GM12878 (cell line): ENCODE results near the gene TMPRSS2. TPM values are rescaled to one million over a fixed set of nuclear protein-coding genes. Genes with fewer than 3 reads are reported as not detected.

Experiments
- ATAC-seq: fragments of 200-7000 bp; cut with Tn5 transposase; 3 replicates; pipeline ENCODE4 v1.9.1; 2020; ENCODE audit warnings: mild to moderate bottlenecking, moderate library complexity
- BruUV-seq: library from RNA; stranded (reverse); fragments of 400-500 nt; replicated peaks from 2 replicates; lab custom pipeline; 2021; lab: Mats Ljungman, UMichigan
- CTCF ChIA-PET: fragments of 300-600 bp; sonication (Branson Sonifier 250); formaldehyde crosslinking; extraction: SDS; loops from one replicate; lab custom pipeline; 2021; ENCODE audit warnings: inconsistent platforms; lab: Yijun Ruan, JAX
- POLR2A ChIA-PET: fragments of 350-600 bp; formaldehyde crosslinking; extraction: SDS; loops from one replicate; lab custom pipeline; 2021; ENCODE audit warnings: inconsistent platforms; lab: Charles Lee
- RAD21 ChIA-PET: fragments of 300-600 bp; sonication (Branson Sonifier 250); formaldehyde crosslinking; loops from one replicate; lab custom pipeline; 2023; ENCODE audit warnings: antibody characterized with exemption; ENCODE audit not compliant: unreplicated experiment; lab: Charles Lee
- SMC1A ChIA-PET: fragments of 300-600 bp; sonication (Branson Sonifier 250); formaldehyde crosslinking; loops from one replicate; lab custom pipeline; 2023; ENCODE audit not compliant: unreplicated experiment, uncharacterized antibody; lab: Charles Lee
- DNase-seq: peaks from one replicate; pipeline ENCODE4 v3.0.0-alpha.2; 2011; ENCODE audit warnings: low read depth, low spot score
- FAIRE-seq: peaks from 3 replicates; lab custom pipeline; 2011; peaks lifted over from hg19 to GRCh38; lab: Jason Lieb, UNC
- H2AFZ ChIP-seq: 2 replicates; pipeline ENCODE4 v1.6.0; 2011; ENCODE audit warnings: low read depth, low read length, control low read depth; ENCODE audit not compliant: control insufficient read depth
- H3K27ac ChIP-seq: 2 replicates; pipeline ENCODE4 v1.5.1; 2011; ENCODE audit warnings: control low read depth; ENCODE audit not compliant: control insufficient read depth, insufficient read depth
- H3K27me3 ChIP-seq, 2 experiments: replicated peaks in 1 of 2; 2 replicates each; pipeline versions ENCODE4 v1.6.0 to v1.6.1; 2011; ENCODE audit warnings: low read length in 1 of 2; ENCODE audit not compliant: control insufficient read depth in 2 of 2, insufficient read depth in 2 of 2
- H3K36me3 ChIP-seq, 2 experiments: 2 replicates each; pipeline ENCODE4 v1.5.1; 2011; ENCODE audit warnings: low read length in 1 of 2; ENCODE audit not compliant: control insufficient read depth in 2 of 2, insufficient read depth in 2 of 2
- H3K4me1 ChIP-seq: 2 replicates; pipeline ENCODE4 v1.6.1; 2011; ENCODE audit warnings: mild to moderate bottlenecking, low read length, moderate library complexity, mixed read lengths; ENCODE audit not compliant: control insufficient read depth, insufficient read depth
- H3K4me2 ChIP-seq: 2 replicates; pipeline ENCODE4 v1.6.0; 2011; ENCODE audit warnings: control low read depth; ENCODE audit not compliant: control insufficient read depth, insufficient read depth
- H3K4me3 ChIP-seq: fragments of 200-600 bp; sonication (generic); 2 replicates; pipeline ENCODE4 v1.5.1; 2016
- H3K79me2 ChIP-seq: 2 replicates; pipeline ENCODE4 v1.6.0; 2011; ENCODE audit warnings: low read length; ENCODE audit not compliant: control insufficient read depth, insufficient read depth
- H3K9ac ChIP-seq: 2 replicates; pipeline ENCODE4 v1.8.0; 2011; ENCODE audit warnings: low read length, control low read depth, mixed read lengths; ENCODE audit not compliant: control insufficient read depth, insufficient read depth
- H3K9me3 ChIP-seq: replicated peaks from 3 replicates; pipeline ENCODE4 v1.5.1; 2011; ENCODE audit warnings: mild to moderate bottlenecking, low read length; ENCODE audit not compliant: control insufficient read depth, insufficient read depth
- H4K20me1 ChIP-seq: 2 replicates; pipeline ENCODE4 v1.6.0; 2011; ENCODE audit not compliant: control insufficient read depth, insufficient read depth
- ATF3 ChIP-seq: IDR thresholded peaks from 2 replicates; pipeline ENCODE4 v1.6.1; 2011; ENCODE audit warnings: low read depth, mild to moderate bottlenecking, low read length, moderate library complexity, borderline replicate concordance; ENCODE audit errors: extremely low read depth
- CBFB ChIP-seq: IDR thresholded peaks from 2 replicates; pipeline ENCODE4 v1.6.1; 2016; ENCODE audit warnings: antibody characterized with exemption, low read depth
- CTCF ChIP-seq, 3 experiments: IDR thresholded peaks in 2 of 3; conservative IDR thresholded peaks in 1 of 3; 2 replicates each; pipeline ENCODE4 v1.5.1; 2011; ENCODE audit warnings: low read depth in 3 of 3, low read length in 3 of 3, mild to moderate bottlenecking in 3 of 3, control low read depth in 2 of 3, moderate library complexity in 2 of 3, inconsistent platforms in 1 of 3, mixed read lengths in 1 of 3; ENCODE audit not compliant: control insufficient read depth in 2 of 3, insufficient read depth in 1 of 3; ENCODE audit errors: extremely low read depth in 1 of 3
- EP300 ChIP-seq, 2 experiments: fragments of 150-350 bp in 1 of 2; IDR thresholded peaks; 2 replicates each; pipeline ENCODE4 v1.6.1; 2011 to 2012; ENCODE audit warnings: low read depth in 2 of 2, low read length in 2 of 2, borderline replicate concordance in 1 of 2, improper control_type of control experiment in 1 of 2, inconsistent platforms in 1 of 2; ENCODE audit not compliant: control insufficient read depth in 1 of 2
- IRF3 ChIP-seq: fragments of 450-650 bp; IDR thresholded peaks from 2 replicates; pipeline ENCODE4 v1.6.1; 2014; ENCODE audit warnings: mild to moderate bottlenecking
- MEF2A ChIP-seq: IDR thresholded peaks from 2 replicates; pipeline ENCODE4 v1.6.1; 2011; ENCODE audit warnings: low read depth, mild to moderate bottlenecking, low read length, moderate library complexity; ENCODE audit not compliant: insufficient read depth
- MEF2B ChIP-seq: fragments of 450-650 bp; IDR thresholded peaks from 2 replicates; pipeline ENCODE4 v1.6.1; 2018; ENCODE audit warnings: mild to moderate bottlenecking, moderate library complexity; ENCODE audit not compliant: partially characterized antibody, poor library complexity, severe bottlenecking
- NBN ChIP-seq: fragments of 450-650 bp; IDR thresholded peaks from 2 replicates; pipeline ENCODE4 v1.6.1; 2016
- NFXL1 ChIP-seq: fragments of 450-650 bp; IDR thresholded peaks from 2 replicates; pipeline ENCODE4 v1.6.1; 2017; ENCODE audit warnings: antibody characterized with exemption, mild to moderate bottlenecking, borderline replicate concordance
- PAX8 ChIP-seq: fragments of 450-650 bp; IDR thresholded peaks from 2 replicates; pipeline ENCODE4 v1.6.1; 2017; ENCODE audit warnings: mild to moderate bottlenecking, moderate library complexity
- PML ChIP-seq: IDR thresholded peaks from 2 replicates; pipeline ENCODE4 v1.6.1; 2012; ENCODE audit warnings: low read length, inconsistent platforms
- POLR2A ChIP-seq: IDR thresholded peaks from 2 replicates; pipeline ENCODE4 v1.6.1; 2011; ENCODE audit warnings: low read depth, mild to moderate bottlenecking, low read length
- TCF3 ChIP-seq: IDR thresholded peaks from 2 replicates; pipeline ENCODE4 v1.6.1; 2012; ENCODE audit warnings: low read depth, mild to moderate bottlenecking, low read length, borderline replicate concordance; ENCODE audit not compliant: insufficient read depth
- WGBS: methylation state at CpG from one replicate; pipeline ENCODE4 v1.1.6; 2016; ENCODE audit warnings: low lambda C conversion rate; ENCODE audit not compliant: insufficient replicate concordance, insufficient coverage; ENCODE audit errors: missing lambda C conversion rate; 5-methylcytosine and 5-hydroxymethylcytosine counted together
- in situ Hi-C: fragments of 300-500 bp; cut with MboI; formaldehyde crosslinking; loops from 9 replicates; pipeline ENCODE4 v1.14.3; 2018; ENCODE audit warnings: mixed read lengths
- intact Hi-C: fragments of 100-400 bp; cut with micrococcal nuclease; formaldehyde crosslinking; loops from one replicate; pipeline ENCODE4 v1.14.2; 2022; ENCODE audit not compliant: unreplicated experiment
- polyA plus RNA-seq, 11 experiments: library from polyadenylated mRNA; depleted of rRNA in 4 of 11; unstranded in 6 of 11; stranded (reverse) in 5 of 11; fragments of >200 nt; fragmentation: Nextera tagmentation in 4 of 11; fragmentation: Illumina TruSeq in 1 of 11; extraction: Ambion mirVana in 4 of 11; extraction: Trizol in 1 of 11; gene quantifications; 1 replicate in 1 of 11; 2 replicates in 10 of 11; pipeline versions ENCODE4 v1.2.1 to v1.2.3, GENCODE V29; 2011 to 2016; ENCODE audit warnings: inconsistent platforms in 2 of 11, missing spikeins in 2 of 11, low read depth in 1 of 11
- total RNA-seq, 4 experiments: library from RNA; depleted of rRNA in 3 of 4; stranded (reverse); fragments of >200 nt in 3 of 4; fragmentation: Illumina TruSeq in 1 of 4; extraction: Trizol in 1 of 4; gene quantifications; 2 replicates each; pipeline versions ENCODE4 v1.2.1 to v1.2.3, GENCODE V29; 2013 to 2021
- TF ChIP-seq, protein P1 (sequence below): fragments of 450-650 bp; IDR thresholded peaks from 2 replicates; pipeline ENCODE4 v1.6.1; 2017; ENCODE audit warnings: mild to moderate bottlenecking, moderate library complexity

TMPRSS2 gene
- total and polyA plus RNA-seq, 10 of the 15 experiments (the other 5 are each of a cell fraction or from before 2014, with no cell fraction given), result 0.19 to 0.26 TPM; not detected in 8

DNA sequence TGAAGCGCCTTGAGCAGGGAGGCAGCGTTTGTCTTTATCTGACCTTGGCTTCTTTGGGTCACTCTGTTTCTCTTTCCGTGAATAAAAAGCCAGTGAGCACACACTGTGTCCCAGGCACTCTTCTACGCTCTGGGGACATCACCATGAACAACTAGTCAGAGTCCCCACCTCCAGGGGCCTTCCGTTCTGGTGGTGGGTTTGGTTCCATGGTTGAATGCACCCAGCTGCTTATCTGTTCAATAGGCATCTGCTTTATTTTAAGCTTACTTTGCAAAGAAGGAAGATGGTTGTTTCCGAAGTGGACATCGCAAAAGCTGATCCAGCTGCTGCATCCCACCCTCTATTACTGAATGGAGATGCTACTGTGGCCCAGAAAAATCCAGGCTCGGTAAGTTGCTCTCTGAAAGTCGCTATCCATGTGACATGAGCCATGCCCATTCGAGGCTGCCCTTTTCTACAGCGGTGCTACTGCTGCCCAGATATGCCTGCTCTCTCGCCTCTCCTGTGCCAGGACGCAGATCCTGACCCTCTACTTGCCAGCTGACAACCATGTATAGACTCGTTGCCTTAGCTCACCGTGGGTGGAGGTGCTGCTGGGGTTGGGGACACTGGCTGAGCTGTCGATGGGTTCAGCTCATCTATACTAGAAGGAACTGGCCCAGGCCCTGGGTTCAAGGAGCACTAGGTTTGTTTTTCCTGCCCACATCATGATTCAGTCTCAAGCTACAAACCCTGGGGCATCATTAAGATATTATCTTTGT is 76.0 kb downstream of the TMPRSS2 start:
- Histone ChIP-seq H3K36me3 (peaks cover 20 to 77% of the 10 kb centered on the region in 2 experiments), H3K27me3 (no peaks in the 10 kb centered on the region), H3K79me2 (peaks cover 76% of the 10 kb centered on the region), H3K9me3 (peaks cover 8% of the 10 kb centered on the region), H3K27ac (peak overlapping the region; percentile 22; the same call in 1 of the 2 replicates), H3K9ac (no peak overlapping the region; the same call in 1 of the 2 replicates), H4K20me1 (peaks cover 34% of the 10 kb centered on the region), H3K4me1 (peaks cover 39% of the 10 kb centered on the region), H3K4me2 (peak overlapping the region; percentile 76), H3K4me3 (no peak overlapping the region), H2AFZ (no peak overlapping the region)
- ChIA-PET POLR2A (interaction anchor here (0.9 to 3.2 kb wide), 3 partner anchors 27 to 69 kb away, joined by 3 to 15 read pairs (median 4); no protein-coding TSS in a partner anchor), SMC1A (interaction anchor here (0.7 to 4.2 kb wide), 8 partner anchors 12 to 150 kb away, joined by 3 to 23 read pairs (median 4); no protein-coding TSS in a partner anchor), RAD21 (interaction anchor here (1.0 to 2.7 kb wide), 3 partner anchors 9 to 149 kb away, joined by 4 to 11 read pairs (median 6); no protein-coding TSS in a partner anchor), CTCF (interaction anchor here (0.6 to 3.7 kb wide), 6 partner anchors 14 to 149 kb away, joined by 3 to 15 read pairs (median 7); no protein-coding TSS in a partner anchor)
- intact Hi-C loops, result no loop called here
- DNase-seq (peak; percentile 56), FAIRE-seq (no peak), ATAC-seq (peak; percentile 68)
- in situ Hi-C loops, result no loop called here
- BruUV-seq, result no TSS peak
- WGBS, result 29% methylated on average over 16 of the region's 16 CpGs
- TF ChIP-seq PAX8 (peak; percentile 97), POLR2A (peak; percentile 67), MEF2A (no peak), TCF3 (peak; percentile 75; the same call in 1 of the 2 replicates), ATF3 (no peak), CBFB (no peak), NFXL1 (no peak), PML (0 out of 2 replicates have a peak, but pooled peaks have one; percentile 27), NBN (no peak), EP300 (IDR thresholded peaks at IDR 0.05; ENCODE audit: borderline replicate concordance in 1 of 2, control insufficient read depth in 1 of 2, low read depth in 2 of 2, low read length in 2 of 2) (peak in 1 of 2 experiments; percentile 29; a peak in 1 of 4 replicates), MEF2B (peak; percentile 63), CTCF (IDR thresholded peaks at IDR 0.05 in 2 of 3, conservative IDR thresholded peaks at IDR 0.05 in 1 of 3; ENCODE audit: control insufficient read depth in 2 of 3, extremely low read depth in 1 of 3, insufficient read depth in 1 of 3, low read depth in 3 of 3, low read length in 3 of 3) (no peak), IRF3 (no peak)
- TF ChIP-seq, protein P1, sequence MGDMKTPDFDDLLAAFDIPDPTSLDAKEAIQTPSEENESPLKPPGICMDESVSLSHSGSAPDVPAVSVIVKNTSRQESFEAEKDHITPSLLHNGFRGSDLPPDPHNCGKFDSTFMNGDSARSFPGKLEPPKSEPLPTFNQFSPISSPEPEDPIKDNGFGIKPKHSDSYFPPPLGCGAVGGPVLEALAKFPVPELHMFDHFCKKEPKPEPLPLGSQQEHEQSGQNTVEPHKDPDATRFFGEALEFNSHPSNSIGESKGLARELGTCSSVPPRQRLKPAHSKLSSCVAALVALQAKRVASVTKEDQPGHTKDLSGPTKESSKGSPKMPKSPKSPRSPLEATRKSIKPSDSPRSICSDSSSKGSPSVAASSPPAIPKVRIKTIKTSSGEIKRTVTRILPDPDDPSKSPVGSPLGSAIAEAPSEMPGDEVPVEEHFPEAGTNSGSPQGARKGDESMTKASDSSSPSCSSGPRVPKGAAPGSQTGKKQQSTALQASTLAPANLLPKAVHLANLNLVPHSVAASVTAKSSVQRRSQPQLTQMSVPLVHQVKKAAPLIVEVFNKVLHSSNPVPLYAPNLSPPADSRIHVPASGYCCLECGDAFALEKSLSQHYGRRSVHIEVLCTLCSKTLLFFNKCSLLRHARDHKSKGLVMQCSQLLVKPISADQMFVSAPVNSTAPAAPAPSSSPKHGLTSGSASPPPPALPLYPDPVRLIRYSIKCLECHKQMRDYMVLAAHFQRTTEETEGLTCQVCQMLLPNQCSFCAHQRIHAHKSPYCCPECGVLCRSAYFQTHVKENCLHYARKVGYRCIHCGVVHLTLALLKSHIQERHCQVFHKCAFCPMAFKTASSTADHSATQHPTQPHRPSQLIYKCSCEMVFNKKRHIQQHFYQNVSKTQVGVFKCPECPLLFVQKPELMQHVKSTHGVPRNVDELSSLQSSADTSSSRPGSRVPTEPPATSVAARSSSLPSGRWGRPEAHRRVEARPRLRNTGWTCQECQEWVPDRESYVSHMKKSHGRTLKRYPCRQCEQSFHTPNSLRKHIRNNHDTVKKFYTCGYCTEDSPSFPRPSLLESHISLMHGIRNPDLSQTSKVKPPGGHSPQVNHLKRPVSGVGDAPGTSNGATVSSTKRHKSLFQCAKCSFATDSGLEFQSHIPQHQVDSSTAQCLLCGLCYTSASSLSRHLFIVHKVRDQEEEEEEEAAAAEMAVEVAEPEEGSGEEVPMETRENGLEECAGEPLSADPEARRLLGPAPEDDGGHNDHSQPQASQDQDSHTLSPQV, result no peak
